Retinal pigment epithelial cell (primary cell): Measurements from ENCODE around the gene ZFP1.

Experiments
- DNase-seq: peaks from one replicate; pipeline ENCODE4 v3.0.0-alpha.2; 2010; ENCODE audit warnings: low read depth
- H3K4me3 ChIP-seq: 2 replicates; pipeline ENCODE4 v1.5.1; 2011; ENCODE audit warnings: mild to moderate bottlenecking, low read length, control low read depth, moderate library complexity
- CTCF ChIP-seq: conservative IDR thresholded peaks from 2 replicates; pipeline ENCODE4 v1.5.1; 2011; ENCODE audit warnings: low read depth, low read length, control low read depth, inconsistent platforms

Gene ZFP1

GRCh38 chr16:75138636-75139035, 9.7 kb upstream of the ZFP1 start:
- no peak overlapping the region for H3K4me3 ChIP-seq
- DNase-seq = no peak
- no peak for TF ChIP-seq CTCF

- TF ChIP-seq CTCF = no peak
- no peak overlapping the region for H3K4me3 ChIP-seq
- DNase-seq = no peak
Measured at GRCh38 chr16:75139498-75139897, 8.8 kb upstream of the ZFP1 start.

- H3K4me3 ChIP-seq = no peak overlapping the region
- no peak for DNase-seq
- TF ChIP-seq CTCF = no peak
Measured at GRCh38 chr16:75143941-75144340, 4.4 kb upstream of the ZFP1 start.

- no peak for TF ChIP-seq CTCF
- DNase-seq = no peak
- peak overlapping the region; percentile 91 for H3K4me3 ChIP-seq
Measured at GRCh38 chr16:75147968-75148310, 385 bp upstream of the ZFP1 start.

GRCh38 chr16:75151798-75152197, 3.5 kb downstream of the ZFP1 start:
- no peak overlapping the region for H3K4me3 ChIP-seq
- no peak for DNase-seq
- TF ChIP-seq CTCF = no peak

GRCh38 chr16:75152635-75153034, 4.3 kb downstream of the ZFP1 start:
- no peak for DNase-seq
- no peak for TF ChIP-seq CTCF
- H3K4me3 ChIP-seq = no peak overlapping the region

GRCh38 chr16:75160386-75160785, 12.1 kb downstream of the ZFP1 start:
- DNase-seq = no peak
- TF ChIP-seq CTCF = no peak
- H3K4me3 ChIP-seq = no peak overlapping the region
